ENCODE data around the gene DHRS7B.

DHRS7B gene

GRCh38 chr17:21240369-21241055 lies 113.7 kb downstream of the DHRS7B start:
- peaks cover 8% of the 10 kb centered on the region for H3K36me3 Mint-ChIP-seq (ENCODE audit: insufficient read depth)
- no peak for ATAC-seq (replicated peaks)
- no peaks in the 10 kb centered on the region for H3K27me3 Mint-ChIP-seq
- DNase-seq, result no peak
- H3K27ac Mint-ChIP-seq, result peak overlapping the region in 1 of 2 donors; percentile 27
- H3K4me1 Mint-ChIP-seq (ENCODE audit: low read depth in 2 of 2), result peaks cover 0 to under 1% of the 10 kb centered on the region in 2 donors
- H3K9me3 Mint-ChIP-seq, result no peaks in the 10 kb centered on the region
- no peak overlapping the region for H3K4me3 Mint-ChIP-seq

Data from effector memory CD8-positive, alpha-beta T cell (primary cell).